Activated CD4-positive, alpha-beta T cell treated with anti-CD3 and anti-CD28 coated beads, Interleukin-10, Interleukin-2, amounts not matched to agents 100 ng/mL and 50 ng/mL, durations not matched to agents 16 hours and 8 hours (primary cell): ENCODE measurements around the gene FAM174C.

Experiments used
- DNase-seq: peaks from one replicate; pipeline ENCODE4 v3.0.0-alpha.2; 2020

Gene FAM174C

GRCh38 chr19:1325568-1326294 lies 50.4 kb downstream of the FAM174C start:
- DNase-seq, result no peak

DNA sequence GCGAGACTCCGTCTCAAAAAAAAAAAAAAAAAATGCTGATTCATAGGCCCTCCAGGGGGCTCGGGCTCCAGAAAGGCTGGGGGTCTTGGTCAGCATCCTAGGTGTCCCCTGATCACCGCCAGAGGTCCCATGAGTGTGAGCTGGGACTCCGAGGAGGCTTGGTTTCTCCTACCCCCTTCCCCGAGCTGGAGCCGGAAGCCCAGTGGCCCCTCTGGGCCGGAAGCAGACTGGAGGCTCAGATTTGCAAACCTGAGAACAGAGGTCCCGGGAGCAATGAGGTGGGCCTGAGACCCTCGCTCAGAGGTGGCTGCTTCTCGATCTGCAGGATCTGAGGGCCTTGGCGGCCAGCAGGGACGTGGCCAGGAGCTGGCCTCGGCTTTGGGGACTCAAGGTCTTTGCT lies 51.8 kb downstream of the FAM174C start:
- no peak for DNase-seq
